H1 (cell line): ENCODE measurements around the gene CCDC175. TPM values are rescaled to one million over a fixed set of nuclear protein-coding genes. Genes with fewer than 3 reads are reported as not detected.

Source experiments
- CTBP2 ChIP-seq: IDR thresholded peaks from 2 replicates; pipeline ENCODE4 v1.7.0; 2011; ENCODE audit warnings: borderline replicate concordance, mild to moderate bottlenecking, moderate library complexity, mixed read lengths, low read length; ENCODE audit not compliant: insufficient read depth, insufficient read length
- POLR2A ChIP-seq, 2 experiments: IDR thresholded peaks; 1 replicate in 1 of 2; 2 replicates in 1 of 2; pipeline ENCODE4 v1.6.1; 2011; ENCODE audit warnings: low read depth in 2 of 2, low read length in 2 of 2, mild to moderate bottlenecking in 2 of 2; ENCODE audit errors: control extremely low read depth in 1 of 2
- ZNF274 ChIP-seq: IDR thresholded peaks from 2 replicates; pipeline ENCODE4 v1.7.0; 2012; ENCODE audit warnings: low read length, borderline replicate concordance; ENCODE audit errors: extremely low read depth
- polyA plus RNA-seq, 7 experiments: library from polyadenylated mRNA; depleted of rRNA in 3 of 7; stranded (reverse) in 5 of 7; unstranded in 2 of 7; fragments of >200 nt in 5 of 7; fragments of 200-250 nt in 2 of 7; gene quantifications; 1 replicate in 5 of 7; 2 replicates in 1 of 7; 4 replicates in 1 of 7; pipeline versions ENCODE4 v1.2.1 to v1.2.3, GENCODE V29; 2011 to 2013; ENCODE audit warnings: missing spikeins in 2 of 7, mixed read lengths in 2 of 7
- total RNA-seq: library from RNA; stranded (reverse); fragmentation: NEBNext Ultra II Directional; extraction: Animal tissue kit (Norgen Biotek cat#: 25700); gene quantifications from 2 replicates; pipeline ENCODE4 v1.2.1, GENCODE V29; 2021
- TF ChIP-seq, protein P1 (sequence below): IDR thresholded peaks from 2 replicates; pipeline ENCODE4 v1.6.1; 2011; ENCODE audit warnings: low read depth, mild to moderate bottlenecking, low read length; ENCODE audit not compliant: insufficient read depth

CCDC175 gene
- total and polyA plus RNA-seq, 2 of the 8 experiments (the other 6 are each of a cell fraction or from before 2014, with no cell fraction given), result 0.19 TPM; not detected in 1

DNA sequence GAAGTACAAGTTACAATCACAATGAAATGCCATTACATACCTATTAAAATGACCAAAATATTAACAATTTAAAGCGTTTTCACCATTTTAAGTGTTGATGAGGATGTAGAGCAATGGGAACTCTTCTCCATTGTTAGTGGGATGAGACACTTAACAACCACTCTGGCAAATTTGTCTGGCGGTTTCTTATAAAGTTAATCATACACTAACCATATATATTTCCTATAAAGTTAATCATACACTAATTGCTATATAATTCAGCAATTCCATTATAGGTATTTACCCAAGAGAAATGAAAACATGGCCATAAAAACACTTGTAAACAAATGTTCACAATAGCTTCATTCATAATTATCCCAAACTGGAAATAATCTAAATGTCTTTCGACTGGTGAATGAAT lies 56.4 kb downstream of the CCDC175 start (continued):
- TF ChIP-seq ZNF274 (no peak), POLR2A (IDR thresholded peaks at IDR 0.05; ENCODE audit: control extremely low read depth in 1 of 2, low read depth in 2 of 2, low read length in 2 of 2) (no peak), CTBP2 (no peak)
- TF ChIP-seq, protein P1, sequence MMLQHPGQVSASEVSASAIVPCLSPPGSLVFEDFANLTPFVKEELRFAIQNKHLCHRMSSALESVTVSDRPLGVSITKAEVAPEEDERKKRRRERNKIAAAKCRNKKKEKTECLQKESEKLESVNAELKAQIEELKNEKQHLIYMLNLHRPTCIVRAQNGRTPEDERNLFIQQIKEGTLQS, result no peak
